HEK293 (cell line): ENCODE data around the gene RORB.

Experiments used
- CTCF ChIA-PET: fragments of 350-600 bp; formaldehyde crosslinking; extraction: SDS; loops from one replicate; lab custom pipeline; 2021; ENCODE audit warnings: antibody characterized with exemption; lab: Yijun Ruan, JAX
- POLR2A ChIA-PET: fragments of 300-600 bp; formaldehyde crosslinking; extraction: SDS; loops from one replicate; lab custom pipeline; 2020; ENCODE audit warnings: antibody characterized with exemption, inconsistent platforms; lab: Yijun Ruan, JAX
- H3K27ac ChIP-seq: fragments of 200-500 bp; sonication (Bioruptor generic); 2 replicates; pipeline ENCODE4 v1.5.1; 2014; ENCODE audit warnings: low read depth, low read length, control low read depth, inconsistent platforms; ENCODE audit errors: extremely low read depth
- H3K36me3 ChIP-seq, 2 experiments: fragments of 200-500 bp in 1 of 2; sonication (Bioruptor generic) in 1 of 2; 1 replicate in 1 of 2; 2 replicates in 1 of 2; pipeline ENCODE4 v1.5.1; 2014 to 2017; ENCODE audit warnings: inconsistent platforms in 2 of 2, low read length in 2 of 2; ENCODE audit not compliant: control insufficient read depth in 2 of 2, insufficient read depth in 1 of 2
- H3K4me1 ChIP-seq: fragments of 200-500 bp; sonication (Bioruptor generic); 2 replicates; pipeline ENCODE4 v1.5.1; 2014; ENCODE audit warnings: mild to moderate bottlenecking, low read length, inconsistent platforms; ENCODE audit not compliant: control insufficient read depth, insufficient read depth
- H3K4me3 ChIP-seq: 2 replicates; pipeline ENCODE4 v1.5.1; 2011; ENCODE audit warnings: low read depth, mild to moderate bottlenecking, control low read depth, low read length, moderate library complexity
- H3K9me3 ChIP-seq: fragments of 200-500 bp; sonication (Bioruptor generic); 2 replicates; pipeline ENCODE4 v1.5.1; 2014; ENCODE audit warnings: low read depth, low read length, inconsistent platforms; ENCODE audit not compliant: control insufficient read depth, insufficient read depth
- GLI4 ChIP-seq: fragments of 450-650 bp; formaldehyde crosslinking; IDR thresholded peaks from 2 replicates; pipeline ENCODE4 v1.5.1; 2016; ENCODE audit warnings: missing biosample characterization, missing genetic modification characterization
- KLF8 ChIP-seq: fragments of 450-650 bp; formaldehyde crosslinking; IDR thresholded peaks from 2 replicates; pipeline ENCODE4 v1.5.1; 2016; ENCODE audit warnings: missing biosample characterization, missing genetic modification characterization
- MEIS1 ChIP-seq: sonication (generic); formaldehyde crosslinking; IDR thresholded peaks from 2 replicates; pipeline ENCODE4 v1.8.1; 2022; ENCODE audit warnings: missing genetic modification reagents, mild to moderate bottlenecking, borderline replicate concordance
- PRDM1 ChIP-seq: fragments of 450-650 bp; formaldehyde crosslinking; IDR thresholded peaks from 2 replicates; pipeline ENCODE4; 2016; ENCODE audit warnings: missing biosample characterization, missing genetic modification characterization
- SCRT1 ChIP-seq: fragments of 450-650 bp; formaldehyde crosslinking; IDR thresholded peaks from 2 replicates; pipeline ENCODE4 v1.5.1; 2016; ENCODE audit warnings: missing biosample characterization, missing genetic modification characterization, borderline replicate concordance
- SP2 ChIP-seq: fragments of 450-650 bp; formaldehyde crosslinking; IDR thresholded peaks from 2 replicates; pipeline ENCODE4 v1.5.1; 2016; ENCODE audit warnings: missing biosample characterization, missing genetic modification characterization
- SP3 ChIP-seq: fragments of 450-650 bp; formaldehyde crosslinking; IDR thresholded peaks from 2 replicates; pipeline ENCODE4 v1.5.1; 2016; ENCODE audit warnings: missing biosample characterization, missing genetic modification characterization
- TRIM28 ChIP-seq: IDR thresholded peaks from 2 replicates; pipeline ENCODE4 v1.6.1; 2011; ENCODE audit warnings: low read length, control low read depth, borderline replicate concordance
- ZBTB17 ChIP-seq: fragments of 450-650 bp; formaldehyde crosslinking; IDR thresholded peaks from 2 replicates; pipeline ENCODE4 v1.5.1; 2016; ENCODE audit warnings: missing biosample characterization, missing genetic modification characterization
- ZBTB48 ChIP-seq: fragments of 450-650 bp; formaldehyde crosslinking; IDR thresholded peaks from 2 replicates; pipeline ENCODE4 v1.5.1; 2016; ENCODE audit warnings: missing biosample characterization, missing genetic modification characterization
- ZBTB7A ChIP-seq: fragments of 450-650 bp; formaldehyde crosslinking; IDR thresholded peaks from 2 replicates; pipeline ENCODE4 v1.5.1; 2016; ENCODE audit warnings: low read depth, missing biosample characterization, missing genetic modification characterization
- ZNF132 ChIP-seq: fragments of 450-650 bp; formaldehyde crosslinking; IDR thresholded peaks from 2 replicates; pipeline ENCODE4 v1.5.1; 2017; ENCODE audit warnings: missing biosample characterization, missing genetic modification characterization, borderline replicate concordance
- ZNF169 ChIP-seq: fragments of 450-650 bp; formaldehyde crosslinking; IDR thresholded peaks from 2 replicates; pipeline ENCODE4 v1.5.1; 2016; ENCODE audit warnings: missing biosample characterization, missing genetic modification characterization
- ZNF292 ChIP-seq: fragments of 450-650 bp; formaldehyde crosslinking; IDR thresholded peaks from 2 replicates; pipeline ENCODE4 v1.5.1; 2016; ENCODE audit warnings: low read depth, missing biosample characterization, missing genetic modification characterization, borderline replicate concordance
- ZNF302 ChIP-seq: fragments of 450-650 bp; formaldehyde crosslinking; IDR thresholded peaks from 2 replicates; pipeline ENCODE4 v1.5.1; 2016; ENCODE audit warnings: missing biosample characterization, missing genetic modification characterization, low read depth
- ZNF335 ChIP-seq: fragments of 450-650 bp; formaldehyde crosslinking; conservative IDR thresholded peaks from 2 replicates; pipeline ENCODE4 v1.5.1; 2016; ENCODE audit warnings: missing biosample characterization, missing genetic modification characterization
- ZNF354C ChIP-seq: fragments of 450-650 bp; formaldehyde crosslinking; IDR thresholded peaks from 2 replicates; pipeline ENCODE4 v1.5.1; 2016; ENCODE audit warnings: missing biosample characterization, missing genetic modification characterization, low read depth, borderline replicate concordance
- ZNF366 ChIP-seq: fragments of 450-650 bp; formaldehyde crosslinking; conservative IDR thresholded peaks from 2 replicates; pipeline ENCODE4 v1.5.1; 2016; ENCODE audit warnings: missing biosample characterization, missing genetic modification characterization
- ZNF48 ChIP-seq: fragments of 450-650 bp; formaldehyde crosslinking; IDR thresholded peaks from 2 replicates; pipeline ENCODE4 v1.5.1; 2016; ENCODE audit warnings: missing biosample characterization, missing genetic modification characterization
- ZNF529 ChIP-seq: fragments of 450-650 bp; formaldehyde crosslinking; IDR thresholded peaks from 2 replicates; pipeline ENCODE4 v1.5.1; 2017; ENCODE audit warnings: missing genetic modification characterization, missing biosample characterization; ENCODE audit not compliant: insufficient replicate concordance
- ZNF558 ChIP-seq: fragments of 450-650 bp; formaldehyde crosslinking; IDR thresholded peaks from 2 replicates; pipeline ENCODE4 v1.5.1; 2016; ENCODE audit warnings: missing biosample characterization, missing genetic modification characterization
- ZNF585B ChIP-seq: fragments of 450-650 bp; formaldehyde crosslinking; IDR thresholded peaks from 2 replicates; pipeline ENCODE4 v1.5.1; 2016; ENCODE audit warnings: missing biosample characterization, missing genetic modification characterization
- ZNF596 ChIP-seq: fragments of 450-650 bp; IDR thresholded peaks from 2 replicates; pipeline ENCODE4 v1.5.0; 2018; ENCODE audit warnings: missing biosample characterization, mild to moderate bottlenecking, missing genetic modification characterization, moderate library complexity
- ZNF623 ChIP-seq: fragments of 450-650 bp; formaldehyde crosslinking; IDR thresholded peaks from 2 replicates; pipeline ENCODE4 v1.5.1; 2016; ENCODE audit warnings: missing biosample characterization, missing genetic modification characterization
- ZNF624 ChIP-seq: fragments of 450-650 bp; formaldehyde crosslinking; IDR thresholded peaks from 2 replicates; pipeline ENCODE4 v1.5.1; 2017; ENCODE audit warnings: missing biosample characterization, missing genetic modification characterization
- ZNF658 ChIP-seq: fragments of 450-650 bp; formaldehyde crosslinking; IDR thresholded peaks from 2 replicates; pipeline ENCODE4; 2016; ENCODE audit warnings: missing biosample characterization, missing genetic modification characterization
- ZNF670 ChIP-seq: fragments of 450-650 bp; formaldehyde crosslinking; IDR thresholded peaks from 2 replicates; pipeline ENCODE4 v1.5.1; 2016; ENCODE audit warnings: missing biosample characterization, missing genetic modification characterization, low read depth
- ZNF791 ChIP-seq: fragments of 450-650 bp; formaldehyde crosslinking; IDR thresholded peaks from 2 replicates; pipeline ENCODE4 v1.5.1; 2016; ENCODE audit warnings: missing biosample characterization, missing genetic modification characterization
- ZSCAN16 ChIP-seq: fragments of 450-650 bp; formaldehyde crosslinking; IDR thresholded peaks from 2 replicates; pipeline ENCODE4 v1.5.1; 2016; ENCODE audit warnings: missing biosample characterization, missing genetic modification characterization
- ZSCAN23 ChIP-seq: fragments of 450-650 bp; formaldehyde crosslinking; IDR thresholded peaks from 2 replicates; pipeline ENCODE4 v1.5.1; 2016; ENCODE audit warnings: missing biosample characterization, missing genetic modification characterization
- ZXDB ChIP-seq: fragments of 450-650 bp; formaldehyde crosslinking; IDR thresholded peaks from 2 replicates; pipeline ENCODE4 v1.5.1; 2016; ENCODE audit warnings: missing biosample characterization, missing genetic modification characterization
- TF ChIP-seq, protein P1 (sequence below): fragments of 450-650 bp; formaldehyde crosslinking; IDR thresholded peaks from 2 replicates; pipeline ENCODE4 v1.5.1; 2017; ENCODE audit warnings: missing biosample characterization, mild to moderate bottlenecking, missing genetic modification characterization, moderate library complexity

The RORB gene

DNA sequence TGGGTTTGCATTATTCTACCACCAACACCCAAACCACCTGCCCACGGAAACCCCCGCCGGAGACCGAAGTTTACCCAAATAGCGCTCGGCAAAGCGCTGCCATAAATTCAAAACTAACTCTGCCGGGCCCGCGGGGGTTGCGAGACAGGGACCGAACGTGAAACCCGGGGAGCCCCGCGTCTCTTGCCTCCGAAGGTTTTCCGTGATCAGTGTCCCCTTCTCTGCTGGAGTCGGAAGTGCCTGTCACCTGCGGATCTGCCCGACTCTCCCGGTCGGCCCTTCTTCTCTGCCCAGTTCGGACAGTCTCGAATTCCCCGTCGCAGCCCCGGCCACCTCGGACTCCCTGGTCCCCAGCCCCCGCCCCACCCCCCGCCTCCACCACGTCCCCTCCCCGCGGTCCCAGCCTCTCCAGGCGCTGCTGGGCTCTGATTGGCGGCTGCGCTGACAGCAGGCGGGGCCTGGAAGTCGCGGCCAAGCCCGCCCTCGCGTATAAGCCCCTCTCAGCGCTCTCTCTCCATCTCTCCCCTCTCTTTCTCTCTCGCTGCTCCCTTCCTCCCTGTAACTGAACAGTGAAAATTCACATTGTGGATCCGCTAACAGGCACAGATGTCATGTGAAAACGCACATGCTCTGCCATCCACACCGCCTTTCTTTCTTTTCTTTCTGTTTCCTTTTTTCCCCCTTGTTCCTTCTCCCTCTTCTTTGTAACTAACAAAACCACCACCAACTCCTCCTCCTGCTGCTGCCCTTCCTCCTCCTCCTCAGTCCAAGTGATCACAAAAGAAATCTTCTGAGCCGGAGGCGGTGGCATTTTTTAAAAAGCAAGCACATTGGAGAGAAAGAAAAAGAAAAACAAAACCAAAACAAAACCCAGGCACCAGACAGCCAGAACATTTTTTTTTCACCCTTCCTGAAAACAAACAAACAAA lies at the start of gene RORB:
Gene RORB (plus strand): TSS at position 517 of the 929 bp plus-strand sequence. CDS start 642 bp downstream, outside the sequence.
- no peaks in the 10 kb centered on the region for H3K4me1 ChIP-seq
- H3K36me3 ChIP-seq, result no peaks in the 10 kb centered on the region
- peak; percentile 83 for TF ChIP-seq ZNF335 (tag by site-specific recombination)
- TF ChIP-seq TRIM28, result no peak
- TF ChIP-seq ZNF48, result no peak
- TF ChIP-seq ZNF529, result no peak
- peak; percentile 89 for TF ChIP-seq ZNF366 (tag by site-specific recombination)
- peak; percentile 55 for TF ChIP-seq PRDM1 (tag by site-specific recombination)
- peak; percentile 70 for TF ChIP-seq SP3 (tag by site-specific recombination)
- TF ChIP-seq ZBTB17, result peak; percentile 51
- TF ChIP-seq ZSCAN23 (tag by site-specific recombination), result no peak
- no peak for TF ChIP-seq MEIS1 (CRISPR knock-in tag)
- TF ChIP-seq ZNF791 (tag by site-specific recombination), result no peak
- no peak for TF ChIP-seq ZNF132 (tag by site-specific recombination)
- no peak for TF ChIP-seq ZNF670 (tag by site-specific recombination)
- no peak for TF ChIP-seq ZNF624
- peak; percentile 53 for TF ChIP-seq SP2
- no peak for TF ChIP-seq GLI4 (tag by site-specific recombination)
- TF ChIP-seq ZNF354C (tag by site-specific recombination), result no peak
- no peak for TF ChIP-seq ZSCAN16 (tag by site-specific recombination)
- TF ChIP-seq, all 188 proteins: peak for 6
- ChIA-PET POLR2A (no interaction called here), CTCF (interaction anchor here (0.7 kb wide), 1 partner anchor 107 kb away, joined by 4 read pairs; no protein-coding TSS in a partner anchor)
- Histone ChIP-seq H3K9me3 (no peaks in the 10 kb centered on the region), H3K27ac (peak within 1 kb of the TSS; percentile 28; the same call in 1 of the 2 replicates), H3K4me3 (peak within 1 kb of the TSS; percentile 66)

DNA sequence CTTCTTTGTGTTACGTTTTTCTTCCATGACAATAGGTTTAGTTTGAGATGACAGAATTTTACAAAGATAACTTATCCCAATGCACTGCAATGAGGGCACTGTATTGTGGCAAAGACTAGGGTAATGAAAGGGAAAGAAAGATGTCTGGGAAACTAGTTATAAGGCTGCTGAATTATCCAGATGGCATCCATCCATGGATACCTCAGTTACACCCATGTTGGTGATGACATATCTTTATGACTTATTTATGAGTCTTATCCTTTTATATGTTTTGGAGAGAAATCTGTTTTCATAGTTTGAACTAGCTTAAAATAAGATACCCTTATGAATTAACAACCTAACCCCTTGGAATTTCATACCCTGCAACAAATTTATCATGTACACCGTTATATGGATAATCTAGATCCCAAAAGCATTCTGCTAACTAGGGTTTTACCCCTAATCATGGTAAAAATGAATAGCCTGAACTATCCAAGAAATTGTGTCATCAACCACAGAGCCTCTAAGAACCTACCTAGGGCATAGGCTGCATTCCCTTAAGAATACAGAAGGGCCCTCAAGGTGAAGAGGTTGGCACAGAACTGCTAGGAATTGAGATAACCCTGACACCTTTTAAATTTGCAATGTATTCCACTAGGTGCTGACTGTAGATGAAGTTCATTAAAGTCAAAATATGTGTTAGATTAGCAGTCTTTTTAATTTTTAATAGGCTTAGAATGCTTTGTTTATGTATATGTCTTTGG lies 49.5 kb upstream of the RORB start:
- no peaks in the 10 kb centered on the region for H3K4me1 ChIP-seq
- POLR2A ChIA-PET, result no interaction called here
- CTCF ChIA-PET, result no interaction called here
- no peak overlapping the region for H3K4me3 ChIP-seq
- H3K27ac ChIP-seq, result no peak overlapping the region
- no peaks in the 10 kb centered on the region for H3K9me3 ChIP-seq
- H3K36me3 ChIP-seq, result no peaks in the 10 kb centered on the region
- no peak for TF ChIP-seq ZBTB7A (tag by site-specific recombination)
- no peak for TF ChIP-seq ZNF596 (tag by site-specific recombination)
- no peak for TF ChIP-seq ZXDB
- TF ChIP-seq ZNF658, result no peak
- no peak for TF ChIP-seq ZNF558
- no peak for TF ChIP-seq ZNF302 (tag by site-specific recombination)
- no peak for TF ChIP-seq ZBTB48
- TF ChIP-seq ZNF292 (tag by site-specific recombination), result no peak
- TF ChIP-seq, protein P1, sequence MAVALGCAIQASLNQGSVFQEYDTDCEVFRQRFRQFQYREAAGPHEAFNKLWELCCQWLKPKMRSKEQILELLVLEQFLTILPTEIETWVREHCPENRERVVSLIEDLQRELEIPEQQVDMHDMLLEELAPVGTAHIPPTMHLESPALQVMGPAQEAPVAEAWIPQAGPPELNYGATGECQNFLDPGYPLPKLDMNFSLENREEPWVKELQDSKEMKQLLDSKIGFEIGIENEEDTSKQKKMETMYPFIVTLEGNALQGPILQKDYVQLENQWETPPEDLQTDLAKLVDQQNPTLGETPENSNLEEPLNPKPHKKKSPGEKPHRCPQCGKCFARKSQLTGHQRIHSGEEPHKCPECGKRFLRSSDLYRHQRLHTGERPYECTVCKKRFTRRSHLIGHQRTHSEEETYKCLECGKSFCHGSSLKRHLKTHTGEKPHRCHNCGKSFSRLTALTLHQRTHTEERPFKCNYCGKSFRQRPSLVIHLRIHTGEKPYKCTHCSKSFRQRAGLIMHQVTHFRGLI (tag by site-specific recombination), result no peak
- TF ChIP-seq ZNF623 (tag by site-specific recombination), result no peak
- TF ChIP-seq ZNF169 (tag by site-specific recombination), result no peak
- TF ChIP-seq SCRT1 (tag by site-specific recombination), result no peak
- TF ChIP-seq KLF8 (tag by site-specific recombination), result no peak
- TF ChIP-seq ZNF585B (tag by site-specific recombination), result no peak
